Mucosa of stomach (tissue), 1 donor: ENCODE measurements around the gene RAD51B.

Experiments
- H3K27me3 ChIP-seq: one replicate; pipeline ENCODE4 v1.7.0; 2013; ENCODE audit warnings: mild to moderate bottlenecking, low read length; ENCODE audit not compliant: control insufficient read depth, insufficient read depth
- H3K36me3 ChIP-seq: one replicate; pipeline ENCODE4 v1.7.0; 2013; ENCODE audit warnings: low read length; ENCODE audit not compliant: control insufficient read depth, insufficient read depth
- H3K4me1 ChIP-seq: one replicate; pipeline ENCODE4 v1.7.0; 2013; ENCODE audit warnings: mild to moderate bottlenecking, low read length; ENCODE audit not compliant: control insufficient read depth, insufficient read depth
- H3K4me3 ChIP-seq: one replicate; pipeline ENCODE4 v1.7.0; 2013; ENCODE audit warnings: low read length
- H3K9ac ChIP-seq: one replicate; pipeline ENCODE4 v1.7.0; 2013; ENCODE audit warnings: mild to moderate bottlenecking, low read length, moderate library complexity
- H3K9me3 ChIP-seq: one replicate; pipeline ENCODE4 v1.7.0; 2013; ENCODE audit warnings: mild to moderate bottlenecking, low read length, moderate library complexity; ENCODE audit not compliant: control insufficient read depth
- donor health status: Pancreatic carcinoma.

Gene RAD51B

GRCh38 chr14:68341411-68342212, 522.0 kb downstream of the RAD51B start:
- peaks cover 4% of the 10 kb centered on the region for H3K4me1 ChIP-seq
- H3K27me3 ChIP-seq: no peaks in the 10 kb centered on the region
- H3K9ac ChIP-seq: no peak overlapping the region
- no peaks in the 10 kb centered on the region for H3K36me3 ChIP-seq
- H3K9me3 ChIP-seq: no peaks in the 10 kb centered on the region
- H3K4me3 ChIP-seq: no peak overlapping the region

- H3K36me3 ChIP-seq: no peaks in the 10 kb centered on the region
- no peak overlapping the region for H3K9ac ChIP-seq
- H3K9me3 ChIP-seq: no peaks in the 10 kb centered on the region
- H3K4me1 ChIP-seq: peaks cover 4% of the 10 kb centered on the region
- H3K27me3 ChIP-seq: no peaks in the 10 kb centered on the region
- no peak overlapping the region for H3K4me3 ChIP-seq
These were observed 522.7 kb downstream of the RAD51B start for GRCh38 chr14:68342216-68342763.

GRCh38 chr14:68343534-68344118, 524.0 kb downstream of the RAD51B start:
- Histone ChIP-seq H3K36me3 (no peaks in the 10 kb centered on the region), H3K4me1 (peaks cover 4% of the 10 kb centered on the region), H3K27me3 (no peaks in the 10 kb centered on the region), H3K9me3 (no peaks in the 10 kb centered on the region), H3K9ac (no peak overlapping the region), H3K4me3 (no peak overlapping the region)

GRCh38 chr14:68345738-68346137, 526.2 kb downstream of the RAD51B start:
- H3K36me3 ChIP-seq: no peaks in the 10 kb centered on the region
- peaks cover 5% of the 10 kb centered on the region for H3K4me1 ChIP-seq
- no peak overlapping the region for H3K9ac ChIP-seq
- H3K27me3 ChIP-seq: no peaks in the 10 kb centered on the region
- H3K4me3 ChIP-seq: no peak overlapping the region
- no peaks in the 10 kb centered on the region for H3K9me3 ChIP-seq

- no peaks in the 10 kb centered on the region for H3K27me3 ChIP-seq
- peaks cover 5% of the 10 kb centered on the region for H3K4me1 ChIP-seq
- no peak overlapping the region for H3K9ac ChIP-seq
- no peaks in the 10 kb centered on the region for H3K9me3 ChIP-seq
- no peak overlapping the region for H3K4me3 ChIP-seq
- no peaks in the 10 kb centered on the region for H3K36me3 ChIP-seq
These were observed 527.2 kb downstream of the RAD51B start for GRCh38 chr14:68346556-68347343.

- Histone ChIP-seq H3K9ac (no peak overlapping the region), H3K4me1 (peaks cover 5% of the 10 kb centered on the region), H3K27me3 (no peaks in the 10 kb centered on the region), H3K36me3 (no peaks in the 10 kb centered on the region), H3K4me3 (no peak overlapping the region), H3K9me3 (no peaks in the 10 kb centered on the region)
These were observed 530.5 kb downstream of the RAD51B start for GRCh38 chr14:68349900-68350629.

- Histone ChIP-seq H3K4me3 (no peak overlapping the region), H3K27me3 (no peaks in the 10 kb centered on the region)
These were observed 535.8 kb downstream of the RAD51B start for GRCh38 chr14:68355415-68355814.

GRCh38 chr14:68357777-68358176, 538.2 kb downstream of the RAD51B start:
- no peaks in the 10 kb centered on the region for H3K9me3 ChIP-seq
- no peak overlapping the region for H3K9ac ChIP-seq
- no peaks in the 10 kb centered on the region for H3K27me3 ChIP-seq
- H3K36me3 ChIP-seq: no peaks in the 10 kb centered on the region
- H3K4me1 ChIP-seq: peaks cover 13% of the 10 kb centered on the region
- H3K4me3 ChIP-seq: no peak overlapping the region

More at GRCh38 chr14:68355415-68355814, 535.8 kb downstream of the RAD51B start:
- Histone ChIP-seq H3K36me3 (no peaks in the 10 kb centered on the region), H3K9ac (no peak overlapping the region), H3K4me1 (peaks cover 11% of the 10 kb centered on the region), H3K9me3 (no peaks in the 10 kb centered on the region)

GRCh38 chr14:68358500-68358899, 538.9 kb downstream of the RAD51B start:
- Histone ChIP-seq H3K9me3 (no peaks in the 10 kb centered on the region), H3K4me1 (peaks cover 13% of the 10 kb centered on the region), H3K36me3 (no peaks in the 10 kb centered on the region), H3K27me3 (no peaks in the 10 kb centered on the region), H3K9ac (no peak overlapping the region), H3K4me3 (no peak overlapping the region)

- H3K9ac ChIP-seq: peak overlapping the region; percentile 6
- no peaks in the 10 kb centered on the region for H3K9me3 ChIP-seq
- peaks cover 13% of the 10 kb centered on the region for H3K4me1 ChIP-seq
- no peaks in the 10 kb centered on the region for H3K36me3 ChIP-seq
- H3K27me3 ChIP-seq: no peaks in the 10 kb centered on the region
- H3K4me3 ChIP-seq: no peak overlapping the region
These were observed 539.6 kb downstream of the RAD51B start for GRCh38 chr14:68359022-68359836.
